Lung (tissue), 12 donors: Measurements from ENCODE around the gene SEPTIN8. TPM values are rescaled to one million over a fixed set of nuclear protein-coding genes. Genes with fewer than 3 reads are reported as not detected.

Experiments
- ATAC-seq: fragments of 200-7000 bp; cut with Tn5 transposase; one replicate; pipeline ENCODE4 v1.9.1; 2020; ENCODE audit warnings: moderate number of reproducible peaks; ENCODE audit not compliant: insufficient read depth, low FRiP score
- DNase-seq, 3 donors: peaks; one replicate each; pipeline ENCODE4 v3.0.0-alpha.2; 2013 to 2017
- H3K27ac ChIP-seq, 2 donors: one replicate each; pipeline ENCODE4 v1.5.1; 2013; ENCODE audit warnings: mild to moderate bottlenecking in 2 of 2, moderate library complexity in 2 of 2, control low read depth in 1 of 2, inconsistent platforms in 1 of 2, low read depth in 1 of 2, low read length in 1 of 2
- H3K27me3 ChIP-seq, 3 donors: one replicate each; pipeline ENCODE4 v1.5.1; 2013; ENCODE audit warnings: low read length in 2 of 3; ENCODE audit not compliant: control insufficient read depth in 3 of 3, insufficient read depth in 3 of 3
- H3K36me3 ChIP-seq, 4 donors: one replicate each; pipeline ENCODE4 v1.5.1; 2013; ENCODE audit warnings: low read length in 4 of 4, mild to moderate bottlenecking in 1 of 4, moderate library complexity in 1 of 4; ENCODE audit not compliant: control insufficient read depth in 4 of 4, insufficient read depth in 4 of 4
- H3K4me1 ChIP-seq, 5 donors: one replicate each; pipeline ENCODE4 v1.5.1; 2013; ENCODE audit warnings: low read length in 5 of 5, mild to moderate bottlenecking in 2 of 5, moderate library complexity in 1 of 5; ENCODE audit not compliant: control insufficient read depth in 5 of 5, insufficient read depth in 5 of 5
- H3K4me3 ChIP-seq: one replicate; pipeline ENCODE4 v1.5.1; 2013; ENCODE audit warnings: mild to moderate bottlenecking, control low read depth, moderate library complexity
- H3K9ac ChIP-seq, 2 donors: one replicate each; pipeline ENCODE4 v1.5.1; 2013; ENCODE audit warnings: low read length in 2 of 2, control low read depth in 1 of 2; ENCODE audit not compliant: insufficient read depth in 1 of 2
- H3K9me3 ChIP-seq, 4 donors: one replicate each; pipeline ENCODE4 v1.5.1; 2013; ENCODE audit warnings: low read length in 3 of 4, mild to moderate bottlenecking in 1 of 4, moderate library complexity in 1 of 4; ENCODE audit not compliant: control insufficient read depth in 4 of 4, insufficient read depth in 3 of 4
- WGBS, 2 donors: extraction: QIAGEN DNeasy Blood & Tissue Kit; methylation state at CpG; one replicate each; pipeline ENCODE4 v1.1.7; 2013; 5-methylcytosine and 5-hydroxymethylcytosine counted together
- polyA plus RNA-seq, 2 donors: library from polyadenylated mRNA; stranded (reverse); fragments of 200-250 nt; gene quantifications; one replicate each; pipeline ENCODE4 v1.2.1, GENCODE V29; 2013
- total RNA-seq, 2 donors: library from RNA; depleted of rRNA in 1 of 2; stranded (reverse); fragments of >200 nt in 1 of 2; gene quantifications; one replicate each; pipeline ENCODE4 v1.2.1, GENCODE V29; 2014 to 2021
- TF ChIP-seq, protein P1 (sequence below): IDR thresholded peaks from 2 replicates; pipeline ENCODE4 v1.5.1; 2012; ENCODE audit warnings: mild to moderate bottlenecking; ENCODE audit errors: control extremely low read depth, extremely low read depth
- donor health status: control.
- donor health status: control.
- donor health status: Bipolar disorder and iron deficiency.
- donor health status: healthy.
- donor health status: DM: yes; HTN: yes; CAD: no.

Gene SEPTIN8
- total and polyA plus RNA-seq, 4 donors: 12.4 to 37.8 (median 22.0) TPM

DNA sequence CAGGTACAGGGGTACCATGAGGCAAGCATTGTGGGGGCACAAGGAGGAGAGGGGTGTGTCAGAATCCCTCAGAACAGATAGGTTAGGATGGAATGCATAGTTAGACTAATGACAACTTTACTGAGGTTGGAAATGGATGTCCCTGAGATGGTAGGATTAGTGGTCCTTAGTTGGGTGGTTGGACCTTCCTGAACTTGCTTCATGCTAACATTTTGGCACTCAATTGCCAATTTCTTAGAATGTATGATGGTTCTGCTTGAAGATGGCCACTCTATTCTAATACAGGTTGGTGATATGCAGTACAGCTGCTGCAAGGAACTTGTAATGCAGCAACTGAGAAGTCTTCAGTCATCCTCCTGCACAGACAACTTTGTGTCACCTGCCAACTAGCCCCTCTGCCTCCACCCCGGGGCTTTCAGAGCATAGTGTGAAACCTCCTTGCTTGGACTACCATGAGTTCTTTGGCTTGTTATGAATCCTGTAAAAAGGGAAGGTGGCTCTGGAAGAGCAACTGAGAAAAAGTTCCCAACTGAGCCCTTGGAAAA is 24.4 kb downstream of the SEPTIN8 start:
- 92 to 96% methylated on average over 1 of the region's 1 CpG for WGBS, 2 donors
- H3K4me3 ChIP-seq: no peak overlapping the region
- no peaks in the 10 kb centered on the region for H3K9me3 ChIP-seq
- TF ChIP-seq, protein P1, sequence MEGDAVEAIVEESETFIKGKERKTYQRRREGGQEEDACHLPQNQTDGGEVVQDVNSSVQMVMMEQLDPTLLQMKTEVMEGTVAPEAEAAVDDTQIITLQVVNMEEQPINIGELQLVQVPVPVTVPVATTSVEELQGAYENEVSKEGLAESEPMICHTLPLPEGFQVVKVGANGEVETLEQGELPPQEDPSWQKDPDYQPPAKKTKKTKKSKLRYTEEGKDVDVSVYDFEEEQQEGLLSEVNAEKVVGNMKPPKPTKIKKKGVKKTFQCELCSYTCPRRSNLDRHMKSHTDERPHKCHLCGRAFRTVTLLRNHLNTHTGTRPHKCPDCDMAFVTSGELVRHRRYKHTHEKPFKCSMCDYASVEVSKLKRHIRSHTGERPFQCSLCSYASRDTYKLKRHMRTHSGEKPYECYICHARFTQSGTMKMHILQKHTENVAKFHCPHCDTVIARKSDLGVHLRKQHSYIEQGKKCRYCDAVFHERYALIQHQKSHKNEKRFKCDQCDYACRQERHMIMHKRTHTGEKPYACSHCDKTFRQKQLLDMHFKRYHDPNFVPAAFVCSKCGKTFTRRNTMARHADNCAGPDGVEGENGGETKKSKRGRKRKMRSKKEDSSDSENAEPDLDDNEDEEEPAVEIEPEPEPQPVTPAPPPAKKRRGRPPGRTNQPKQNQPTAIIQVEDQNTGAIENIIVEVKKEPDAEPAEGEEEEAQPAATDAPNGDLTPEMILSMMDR: no peak
- peaks cover 0 to 8% (median 6%) of the 10 kb centered on the region in 4 donors for H3K36me3 ChIP-seq
- DNase-seq (no peak), ATAC-seq (no peak)
- H3K27ac ChIP-seq: no peak overlapping the region
- H3K4me1 ChIP-seq: peaks cover 0 to under 1% (median 0%) of the 10 kb centered on the region in 5 donors
- no peak overlapping the region for H3K9ac ChIP-seq
- H3K27me3 ChIP-seq: peaks cover 0 to 19% (median 4%) of the 10 kb centered on the region in 3 donors

DNA sequence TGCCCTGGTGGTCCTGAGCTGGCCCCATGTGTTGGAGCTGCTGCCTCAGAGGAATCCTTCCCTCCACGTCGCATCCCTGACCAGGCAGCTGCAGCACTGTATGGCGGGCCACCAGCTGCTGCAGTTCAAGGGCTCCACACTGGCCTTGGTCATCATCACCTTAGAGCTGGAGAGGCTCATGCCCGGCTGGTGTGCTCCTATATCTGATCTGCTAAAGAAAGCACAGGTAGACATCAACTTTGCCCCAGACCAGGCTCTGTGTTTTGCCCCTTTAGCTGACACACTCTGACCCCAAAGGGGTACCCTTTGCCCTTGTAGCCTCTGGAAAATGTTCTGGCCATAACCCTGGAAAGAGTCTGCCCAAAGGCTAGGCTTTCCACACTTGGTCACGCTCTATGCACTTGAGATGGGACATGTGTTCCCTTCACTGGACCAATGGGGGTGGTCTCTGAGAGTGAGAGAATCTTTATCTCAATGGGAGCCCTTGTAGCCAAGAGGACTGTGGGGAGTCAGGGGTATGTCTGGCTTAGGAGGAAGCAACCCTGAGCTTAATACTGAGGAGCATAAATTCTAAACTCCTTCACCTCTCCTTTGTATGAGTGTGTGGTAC is 25.0 kb downstream of the SEPTIN8 start:
- 96 to 97% methylated on average over 5 of the region's 5 CpGs for WGBS, 2 donors
- Histone ChIP-seq H3K27me3 (peaks cover 0 to 19% (median 4%) of the 10 kb centered on the region in 3 donors), H3K9me3 (no peaks in the 10 kb centered on the region), H3K36me3 (peaks cover 0 to 5% (median 0%) of the 10 kb centered on the region in 4 donors), H3K4me1 (peaks cover 0 to 5% (median 0%) of the 10 kb centered on the region in 5 donors), H3K27ac (no peak overlapping the region), H3K4me3 (no peak overlapping the region), H3K9ac (no peak overlapping the region)
- DNase-seq (no peak), ATAC-seq (no peak)
- TF ChIP-seq, protein P1: no peak

DNA sequence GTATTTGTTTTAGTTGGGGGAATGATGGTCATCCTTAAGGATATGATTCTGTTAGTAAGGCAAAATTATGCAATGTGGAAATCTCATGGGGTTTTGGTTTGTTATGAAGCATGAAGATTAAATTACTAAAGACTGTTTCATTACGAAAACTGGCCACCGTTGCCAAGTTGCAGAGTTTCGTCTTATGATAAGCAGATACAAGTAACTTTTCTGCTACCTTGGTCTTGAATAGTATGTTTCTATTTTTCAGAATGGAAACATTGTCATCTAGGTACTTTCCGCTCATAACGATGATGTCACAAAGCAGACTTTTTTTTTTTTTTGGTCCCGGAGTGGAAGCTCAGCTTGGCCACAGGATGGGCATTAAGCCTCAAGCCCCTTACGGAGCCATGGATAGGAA is 25.6 kb downstream of the SEPTIN8 start:
- DNase-seq (no peak), ATAC-seq (no peak)
- peaks cover 0 to 2% (median 0%) of the 10 kb centered on the region in 4 donors for H3K36me3 ChIP-seq
- H3K27me3 ChIP-seq: peaks cover 0 to 24% (median 10%) of the 10 kb centered on the region in 3 donors
- H3K9me3 ChIP-seq: no peaks in the 10 kb centered on the region
- H3K4me1 ChIP-seq: peaks cover 0 to 8% (median 0%) of the 10 kb centered on the region in 5 donors
- WGBS, 2 donors: 78 to 83% methylated on average over 7 of the region's 7 CpGs
- no peak overlapping the region for H3K9ac ChIP-seq
- TF ChIP-seq, protein P1: no peak
- no peak overlapping the region for H3K4me3 ChIP-seq
- H3K27ac ChIP-seq: no peak overlapping the region
